Right lobe of liver (tissue), 6 donors: ENCODE data around the gene UPF1. TPM values are rescaled to one million over a fixed set of nuclear protein-coding genes. Genes with fewer than 3 reads are reported as not detected.

Experiments
- ATAC-seq, 4 donors: fragments of 200-7000 bp; cut with Tn5 transposase; one replicate each; pipeline ENCODE4 v1.9.1; 2020; ENCODE audit warnings: mild to moderate bottlenecking in 4 of 4, moderate library complexity in 4 of 4
- DNase-seq, 3 donors: peaks; one replicate each; pipeline ENCODE4 v3.0.0-alpha.2; 2020
- H3K27ac ChIP-seq, 3 donors: fragments of 200-600 bp; one replicate each; pipeline ENCODE4 v1.8.0; 2022
- H3K27me3 ChIP-seq, 2 donors: fragments of 200-600 bp; one replicate each; pipeline ENCODE4 v1.8.0; 2022
- H3K36me3 ChIP-seq, 4 donors: fragments of 200-600 bp; sonication (generic) in 1 of 4; one replicate each; pipeline versions ENCODE4 v1.5.1 to v1.8.0; 2017 to 2022; ENCODE audit warnings: control low read depth in 1 of 4
- H3K4me1 ChIP-seq, 4 donors: fragments of 200-600 bp; sonication (generic) in 1 of 4; one replicate each; pipeline versions ENCODE4 v1.5.1 to v1.8.0; 2017 to 2022; ENCODE audit warnings: control low read depth in 1 of 4
- H3K4me3 ChIP-seq, 3 donors: fragments of 200-600 bp; one replicate each; pipeline ENCODE4 v1.8.0; 2022
- H3K9me3 ChIP-seq, 4 donors: fragments of 200-600 bp; sonication (generic) in 1 of 4; one replicate each; pipeline versions ENCODE4 v1.5.1 to v1.8.0; 2017 to 2022; ENCODE audit warnings: control low read depth in 1 of 4
- POLR2A ChIP-seq: fragments of 450-650 bp; IDR thresholded peaks from one replicate; pipeline ENCODE4 v1.6.1; 2017; ENCODE audit warnings: antibody characterized with exemption, mild to moderate bottlenecking
- WGBS: methylation state at CpG from one replicate; pipeline ENCODE4 v1.1.6; 2018; ENCODE audit warnings: low coverage, low lambda C conversion rate; ENCODE audit not compliant: insufficient coverage; ENCODE audit errors: missing lambda C conversion rate; 5-methylcytosine and 5-hydroxymethylcytosine counted together
- intact Hi-C, 2 donors: fragments of 100-400 bp; cut with DNase I; formaldehyde crosslinking; loops; one replicate each; pipeline versions ENCODE4 v1.11.2 to v1.14.1; 2022
- total RNA-seq, 6 experiments: library from RNA; depleted of rRNA in 2 of 6; stranded (reverse); fragments of >200 nt in 2 of 6; fragmentation: NEBNext Ultra II Directional in 3 of 6; extraction: Animal tissue kit (Norgen Biotek cat#: 25700) in 3 of 6; gene quantifications; one replicate each; pipeline versions ENCODE4 v1.1.0 to v1.2.4, GENCODE V29; 2016 to 2023
- TF ChIP-seq, protein P1 (sequence below), 4 donors: fragments of 200-600 bp in 3 of 4; fragments of 450-650 bp in 1 of 4; IDR thresholded peaks; one replicate each; pipeline versions ENCODE4 v1.5.1 to v1.8.0; 2016 to 2022; ENCODE audit warnings: antibody characterized with exemption in 4 of 4, mild to moderate bottlenecking in 2 of 4
- donor health status: DM: no; HTN: yes; CAD: no.
- donor health status: DM: no; HTN: no; CAD: no.
- donor health status: DM: no; HTN: no; CAD: no.
- donor health status: DM: no; HTN: yes; CAD: no.
- donor health status: DM: no; HTN: yes; CAD: no.

The UPF1 gene
- total RNA-seq, 6 experiments from 2014 or later, result 34.0 to 61.0 (median 41.3) TPM

DNA sequence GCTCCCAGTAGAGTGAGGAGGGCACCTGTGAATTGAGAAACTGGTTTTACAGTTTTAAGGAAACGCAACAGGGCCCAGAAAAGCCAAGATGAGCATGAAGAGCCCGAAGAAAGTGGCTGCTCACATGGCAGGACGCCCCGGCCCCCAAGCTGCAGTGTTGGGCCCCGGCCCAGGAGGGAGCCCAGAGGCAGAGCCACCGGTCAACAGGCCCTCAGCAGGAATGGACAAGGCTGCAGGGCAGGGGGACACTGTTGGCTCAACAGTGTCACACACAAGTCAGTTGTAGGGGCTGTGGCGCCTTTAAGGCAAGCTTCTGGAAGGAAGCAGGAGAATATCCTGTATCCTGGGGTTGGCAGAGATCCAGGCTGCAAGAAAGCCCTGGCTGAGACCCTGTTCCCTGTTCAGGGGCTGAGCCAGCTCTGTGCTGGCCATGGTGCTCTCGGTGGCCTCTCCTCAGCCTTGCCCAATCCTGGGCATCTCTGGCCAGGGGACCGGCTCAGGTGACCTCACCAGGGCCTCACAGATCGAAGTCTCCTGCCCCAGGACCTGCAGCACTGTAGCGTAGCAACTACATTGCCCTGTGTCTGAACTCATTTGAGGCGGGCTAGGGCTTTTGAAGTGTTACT is 28.0 kb downstream of the UPF1 start:
- intact Hi-C loops, result loop anchor here in 1 of 2 donors (5.0 to 10.0 kb wide), 2 partner anchors 82 to 415 kb away; no protein-coding TSS in a partner anchor
- WGBS, result 65% methylated on average over 5 of the region's 12 CpGs
- peak; percentile 53 to 60 (median 57) for ATAC-seq
- Histone ChIP-seq H3K9me3 (no peaks in the 10 kb centered on the region), H3K4me3 (no peak overlapping the region), H3K36me3 (peaks cover 17 to 98% (median 60%) of the 10 kb centered on the region in 4 donors), H3K27me3 (no peaks in the 10 kb centered on the region), H3K27ac (peak overlapping the region in 1 of 3 donors; percentile 13), H3K4me1 (peaks cover 0 to 11% (median 0%) of the 10 kb centered on the region in 4 donors)
- peak in 2 of 3 donors; percentile 64 to 70 for DNase-seq
- TF ChIP-seq, protein P1, sequence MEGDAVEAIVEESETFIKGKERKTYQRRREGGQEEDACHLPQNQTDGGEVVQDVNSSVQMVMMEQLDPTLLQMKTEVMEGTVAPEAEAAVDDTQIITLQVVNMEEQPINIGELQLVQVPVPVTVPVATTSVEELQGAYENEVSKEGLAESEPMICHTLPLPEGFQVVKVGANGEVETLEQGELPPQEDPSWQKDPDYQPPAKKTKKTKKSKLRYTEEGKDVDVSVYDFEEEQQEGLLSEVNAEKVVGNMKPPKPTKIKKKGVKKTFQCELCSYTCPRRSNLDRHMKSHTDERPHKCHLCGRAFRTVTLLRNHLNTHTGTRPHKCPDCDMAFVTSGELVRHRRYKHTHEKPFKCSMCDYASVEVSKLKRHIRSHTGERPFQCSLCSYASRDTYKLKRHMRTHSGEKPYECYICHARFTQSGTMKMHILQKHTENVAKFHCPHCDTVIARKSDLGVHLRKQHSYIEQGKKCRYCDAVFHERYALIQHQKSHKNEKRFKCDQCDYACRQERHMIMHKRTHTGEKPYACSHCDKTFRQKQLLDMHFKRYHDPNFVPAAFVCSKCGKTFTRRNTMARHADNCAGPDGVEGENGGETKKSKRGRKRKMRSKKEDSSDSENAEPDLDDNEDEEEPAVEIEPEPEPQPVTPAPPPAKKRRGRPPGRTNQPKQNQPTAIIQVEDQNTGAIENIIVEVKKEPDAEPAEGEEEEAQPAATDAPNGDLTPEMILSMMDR (IDR thresholded peaks at IDR 0.05), result no peak
- no peak for TF ChIP-seq POLR2A

DNA sequence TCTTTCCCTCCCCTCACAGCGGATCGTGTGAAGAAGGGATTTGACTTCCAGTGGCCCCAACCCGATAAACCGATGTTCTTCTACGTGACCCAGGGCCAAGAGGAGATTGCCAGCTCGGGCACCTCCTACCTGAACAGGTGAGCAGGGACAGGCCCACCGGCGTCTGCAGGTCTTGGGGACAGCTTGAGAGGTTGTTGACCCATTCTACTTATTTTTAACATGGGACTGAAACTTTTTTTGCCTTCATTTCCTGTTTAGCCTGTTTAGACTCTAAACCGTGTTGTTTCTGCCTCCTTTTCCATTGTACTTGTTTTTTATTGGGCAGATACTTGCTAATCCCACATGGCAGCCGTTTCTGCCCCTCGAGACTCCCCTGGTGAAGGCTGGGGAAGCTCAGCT is 28.5 kb downstream of the UPF1 start:
- Histone ChIP-seq H3K27ac (peak overlapping the region in 1 of 3 donors; percentile 13), H3K4me1 (peaks cover 0 to 11% (median 0%) of the 10 kb centered on the region in 4 donors), H3K9me3 (no peaks in the 10 kb centered on the region), H3K4me3 (no peak overlapping the region), H3K27me3 (no peaks in the 10 kb centered on the region), H3K36me3 (peaks cover 17 to 98% (median 59%) of the 10 kb centered on the region in 4 donors)
- no peak for TF ChIP-seq POLR2A
- TF ChIP-seq, protein P1 (IDR thresholded peaks at IDR 0.05), result no peak
- intact Hi-C loops, result no loop called here
- peak in 1 of 3 donors; percentile 44 for DNase-seq
- 45% methylated on average over 5 of the region's 11 CpGs for WGBS
- ATAC-seq, result no peak

DNA sequence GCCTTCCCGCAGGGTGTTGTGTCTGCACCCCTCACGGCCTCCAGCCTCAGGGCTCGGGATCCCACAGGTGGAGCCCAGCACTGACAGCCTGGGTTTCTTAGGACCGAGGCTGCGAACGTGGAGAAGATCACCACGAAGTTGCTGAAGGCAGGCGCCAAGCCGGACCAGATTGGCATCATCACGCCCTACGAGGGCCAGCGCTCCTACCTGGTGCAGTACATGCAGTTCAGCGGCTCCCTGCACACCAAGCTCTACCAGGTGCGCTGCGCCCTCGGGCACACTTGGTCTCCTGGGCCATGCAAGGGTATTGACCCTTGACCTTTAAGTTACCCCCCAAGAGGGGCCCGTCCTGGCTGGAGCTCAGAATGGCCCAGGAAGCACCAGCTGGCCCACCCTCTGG is 29.0 kb downstream of the UPF1 start:
- ATAC-seq, result no peak
- no peak overlapping the region for H3K4me3 ChIP-seq
- H3K27ac ChIP-seq, result no peak overlapping the region
- peak in 1 of 3 donors; percentile 40 for DNase-seq
- no peaks in the 10 kb centered on the region for H3K9me3 ChIP-seq
- H3K36me3 ChIP-seq, result peaks cover 17 to 98% (median 59%) of the 10 kb centered on the region in 4 donors
- intact Hi-C loops, result no loop called here
- no peaks in the 10 kb centered on the region for H3K27me3 ChIP-seq
- WGBS, result 60% methylated on average over 1 of the region's 17 CpGs
- H3K4me1 ChIP-seq, result peaks cover 0 to 11% (median 0%) of the 10 kb centered on the region in 4 donors
- TF ChIP-seq POLR2A, result no peak
- TF ChIP-seq, protein P1 (IDR thresholded peaks at IDR 0.05), result no peak

DNA sequence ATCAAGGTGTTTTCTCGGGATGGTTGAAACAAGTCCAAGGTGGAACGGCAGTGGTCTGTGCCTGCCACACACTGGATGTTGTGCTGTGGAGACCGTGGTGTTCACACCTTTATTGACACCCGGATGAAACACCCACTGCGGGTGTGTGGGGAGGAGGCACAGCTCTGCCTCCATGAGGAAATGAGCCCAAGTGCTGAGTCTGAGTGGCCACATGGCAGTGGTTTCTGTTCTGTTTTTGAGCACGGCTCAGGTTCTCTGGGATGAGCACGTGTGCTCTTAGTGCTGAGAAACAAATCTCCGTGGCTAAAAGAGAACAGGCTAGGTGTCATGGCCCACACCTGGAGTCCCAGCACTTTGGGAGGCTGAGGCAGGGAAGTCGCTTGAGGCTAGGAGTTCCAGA is 29.5 kb downstream of the UPF1 start:
- 71% methylated on average over 4 of the region's 9 CpGs for WGBS
- no peak for TF ChIP-seq POLR2A
- TF ChIP-seq, protein P1 (IDR thresholded peaks at IDR 0.05), result no peak
- H3K27ac ChIP-seq, result no peak overlapping the region
- H3K4me3 ChIP-seq, result no peak overlapping the region
- H3K27me3 ChIP-seq, result no peaks in the 10 kb centered on the region
- H3K9me3 ChIP-seq, result no peaks in the 10 kb centered on the region
- intact Hi-C loops, result no loop called here
- no peak for ATAC-seq
- DNase-seq, result peak in 1 of 3 donors; percentile 47
- peaks cover 12 to 98% (median 55%) of the 10 kb centered on the region in 4 donors for H3K36me3 ChIP-seq
- peaks cover 0 to 11% (median 0%) of the 10 kb centered on the region in 4 donors for H3K4me1 ChIP-seq
